SK-N-SH treated with all-trans-retinoic acid at 6 μM for 48 hours (cell line): ENCODE measurements around the gene TXNDC11.

Experiments
- ARNTL ChIP-seq: fragments of 450-650 bp; formaldehyde crosslinking; IDR thresholded peaks from 2 replicates; pipeline ENCODE4 v1.5.0; 2020; ENCODE audit warnings: low read depth, mild to moderate bottlenecking, moderate library complexity, borderline replicate concordance
- CSDC2 ChIP-seq: fragments of 250-450 bp; sonication (Bioruptor Pico); IDR thresholded peaks from 2 replicates; pipeline ENCODE4 v1.5.0; 2020; ENCODE audit warnings: mild to moderate bottlenecking, moderate library complexity
- RARB ChIP-seq: fragments of 250-450 bp; sonication (Bioruptor Pico); IDR thresholded peaks from 2 replicates; pipeline ENCODE4 v1.8.0; 2021; ENCODE audit warnings: mild to moderate bottlenecking, moderate library complexity
- ZFP3 ChIP-seq: fragments of 250-450 bp; sonication (Bioruptor Pico); IDR thresholded peaks from 2 replicates; pipeline ENCODE4 v1.5.0; 2020; ENCODE audit warnings: mild to moderate bottlenecking, moderate library complexity
- TF ChIP-seq, protein P1 (sequence below): fragments of 250-450 bp; sonication (Bioruptor Pico); IDR thresholded peaks from 2 replicates; pipeline ENCODE4 v1.5.0; 2020; ENCODE audit warnings: mild to moderate bottlenecking, moderate library complexity
- TF ChIP-seq, protein P2 (sequence below): fragments of 250-450 bp; sonication (Bioruptor Pico); IDR thresholded peaks from 2 replicates; pipeline ENCODE4 v1.8.0; 2021; ENCODE audit warnings: low read depth, mild to moderate bottlenecking, moderate library complexity, borderline replicate concordance

DNA sequence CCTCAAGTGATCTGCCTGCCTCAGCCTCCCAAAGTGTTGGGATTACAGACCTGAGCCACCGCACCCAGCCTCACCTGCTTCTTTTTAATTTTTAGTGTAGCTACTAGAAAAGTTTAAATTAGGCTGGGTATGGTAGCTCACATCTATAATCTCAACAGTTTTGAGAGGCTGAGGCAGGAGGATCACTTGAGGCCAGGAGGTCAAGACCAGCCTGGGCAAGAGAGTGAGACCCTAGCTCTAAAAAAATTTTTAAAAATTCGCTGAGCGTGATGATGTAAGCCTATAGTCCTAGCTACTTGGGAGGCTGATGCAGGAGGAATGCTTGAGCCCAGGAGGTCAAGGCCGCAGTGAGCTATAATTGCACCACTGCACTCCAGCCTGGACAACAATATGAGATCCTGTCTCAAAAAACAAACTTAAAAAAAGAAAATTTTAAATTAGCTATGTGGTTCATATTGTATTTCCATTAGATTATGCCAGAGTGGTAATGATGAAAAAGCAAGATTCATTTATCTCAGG, 34.9 kb downstream of the TXNDC11 start:
- TF ChIP-seq ZFP3 (CRISPR knock-in tag): no peak
- TF ChIP-seq, protein P1, sequence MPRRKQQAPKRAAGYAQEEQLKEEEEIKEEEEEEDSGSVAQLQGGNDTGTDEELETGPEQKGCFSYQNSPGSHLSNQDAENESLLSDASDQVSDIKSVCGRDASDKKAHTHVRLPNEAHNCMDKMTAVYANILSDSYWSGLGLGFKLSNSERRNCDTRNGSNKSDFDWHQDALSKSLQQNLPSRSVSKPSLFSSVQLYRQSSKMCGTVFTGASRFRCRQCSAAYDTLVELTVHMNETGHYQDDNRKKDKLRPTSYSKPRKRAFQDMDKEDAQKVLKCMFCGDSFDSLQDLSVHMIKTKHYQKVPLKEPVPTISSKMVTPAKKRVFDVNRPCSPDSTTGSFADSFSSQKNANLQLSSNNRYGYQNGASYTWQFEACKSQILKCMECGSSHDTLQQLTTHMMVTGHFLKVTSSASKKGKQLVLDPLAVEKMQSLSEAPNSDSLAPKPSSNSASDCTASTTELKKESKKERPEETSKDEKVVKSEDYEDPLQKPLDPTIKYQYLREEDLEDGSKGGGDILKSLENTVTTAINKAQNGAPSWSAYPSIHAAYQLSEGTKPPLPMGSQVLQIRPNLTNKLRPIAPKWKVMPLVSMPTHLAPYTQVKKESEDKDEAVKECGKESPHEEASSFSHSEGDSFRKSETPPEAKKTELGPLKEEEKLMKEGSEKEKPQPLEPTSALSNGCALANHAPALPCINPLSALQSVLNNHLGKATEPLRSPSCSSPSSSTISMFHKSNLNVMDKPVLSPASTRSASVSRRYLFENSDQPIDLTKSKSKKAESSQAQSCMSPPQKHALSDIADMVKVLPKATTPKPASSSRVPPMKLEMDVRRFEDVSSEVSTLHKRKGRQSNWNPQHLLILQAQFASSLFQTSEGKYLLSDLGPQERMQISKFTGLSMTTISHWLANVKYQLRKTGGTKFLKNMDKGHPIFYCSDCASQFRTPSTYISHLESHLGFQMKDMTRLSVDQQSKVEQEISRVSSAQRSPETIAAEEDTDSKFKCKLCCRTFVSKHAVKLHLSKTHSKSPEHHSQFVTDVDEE: no peak
- TF ChIP-seq, protein P2, sequence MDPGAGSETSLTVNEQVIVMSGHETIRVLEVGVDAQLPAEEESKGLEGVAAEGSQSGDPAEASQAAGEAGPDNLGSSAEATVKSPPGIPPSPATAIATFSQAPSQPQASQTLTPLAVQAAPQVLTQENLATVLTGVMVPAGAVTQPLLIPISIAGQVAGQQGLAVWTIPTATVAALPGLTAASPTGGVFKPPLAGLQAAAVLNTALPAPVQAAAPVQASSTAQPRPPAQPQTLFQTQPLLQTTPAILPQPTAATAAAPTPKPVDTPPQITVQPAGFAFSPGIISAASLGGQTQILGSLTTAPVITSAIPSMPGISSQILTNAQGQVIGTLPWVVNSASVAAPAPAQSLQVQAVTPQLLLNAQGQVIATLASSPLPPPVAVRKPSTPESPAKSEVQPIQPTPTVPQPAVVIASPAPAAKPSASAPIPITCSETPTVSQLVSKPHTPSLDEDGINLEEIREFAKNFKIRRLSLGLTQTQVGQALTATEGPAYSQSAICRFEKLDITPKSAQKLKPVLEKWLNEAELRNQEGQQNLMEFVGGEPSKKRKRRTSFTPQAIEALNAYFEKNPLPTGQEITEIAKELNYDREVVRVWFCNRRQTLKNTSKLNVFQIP (CRISPR knock-in tag): no peak
- TF ChIP-seq ARNTL (CRISPR knock-in tag): no peak
- no peak for TF ChIP-seq CSDC2 (CRISPR knock-in tag)
- TF ChIP-seq RARB (CRISPR knock-in tag): no peak
